ENCODE results near the gene TLE5. TPM values are rescaled to one million over a fixed set of nuclear protein-coding genes. Genes with fewer than 3 reads are reported as not detected.

The TLE5 gene
- polyA plus RNA-seq, 1 donor from 2014 or later: 153 TPM

DNA sequence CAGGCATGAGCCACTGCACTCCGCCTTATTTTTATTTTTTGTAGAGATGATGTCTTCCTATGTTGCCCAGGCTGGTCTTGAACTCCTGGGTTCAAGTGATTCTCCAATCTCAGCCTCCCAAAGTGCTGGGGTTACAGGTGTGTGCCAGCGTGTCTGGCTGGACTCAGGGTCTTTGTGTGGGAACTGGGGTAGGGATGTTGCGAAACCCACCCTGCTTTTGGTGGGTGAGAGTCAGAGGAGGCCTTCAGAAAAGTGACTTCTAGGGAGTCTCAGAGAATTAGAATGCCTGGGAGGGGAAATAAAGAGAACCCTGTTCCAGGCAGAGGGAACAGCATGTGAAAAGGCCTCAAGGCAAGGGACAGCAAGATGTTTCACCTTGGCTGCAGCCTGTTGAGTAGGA, 13.2 kb downstream of the TLE5 start:
- no peaks in the 10 kb centered on the region for H3F3A ChIP-seq (ENCODE audit: insufficient read depth, low read length, poor library complexity, severe bottlenecking)
- peaks cover 24% of the 10 kb centered on the region for H3K27me3 ChIP-seq (ENCODE audit: insufficient read depth, low read depth, low read length)
- H3K4me3 ChIP-seq (ENCODE audit: low read length): no peak overlapping the region
- no peak overlapping the region for H3K27ac ChIP-seq (ENCODE audit: low read length)
- no peak overlapping the region for H2AFZ ChIP-seq (ENCODE audit: low read depth, low read length)
- H3K4me2 ChIP-seq (ENCODE audit: low read length): no peak overlapping the region
- no peaks in the 10 kb centered on the region for H4K20me1 ChIP-seq (ENCODE audit: insufficient read depth)
- no peaks in the 10 kb centered on the region for H3K9me3 ChIP-seq (ENCODE audit: low read length)
- no peaks in the 10 kb centered on the region for H3K79me2 ChIP-seq (replicated peaks; ENCODE audit: insufficient read depth, low read length)
- H3K9ac ChIP-seq (ENCODE audit: low read length): no peak overlapping the region
- TF ChIP-seq, protein P1, sequence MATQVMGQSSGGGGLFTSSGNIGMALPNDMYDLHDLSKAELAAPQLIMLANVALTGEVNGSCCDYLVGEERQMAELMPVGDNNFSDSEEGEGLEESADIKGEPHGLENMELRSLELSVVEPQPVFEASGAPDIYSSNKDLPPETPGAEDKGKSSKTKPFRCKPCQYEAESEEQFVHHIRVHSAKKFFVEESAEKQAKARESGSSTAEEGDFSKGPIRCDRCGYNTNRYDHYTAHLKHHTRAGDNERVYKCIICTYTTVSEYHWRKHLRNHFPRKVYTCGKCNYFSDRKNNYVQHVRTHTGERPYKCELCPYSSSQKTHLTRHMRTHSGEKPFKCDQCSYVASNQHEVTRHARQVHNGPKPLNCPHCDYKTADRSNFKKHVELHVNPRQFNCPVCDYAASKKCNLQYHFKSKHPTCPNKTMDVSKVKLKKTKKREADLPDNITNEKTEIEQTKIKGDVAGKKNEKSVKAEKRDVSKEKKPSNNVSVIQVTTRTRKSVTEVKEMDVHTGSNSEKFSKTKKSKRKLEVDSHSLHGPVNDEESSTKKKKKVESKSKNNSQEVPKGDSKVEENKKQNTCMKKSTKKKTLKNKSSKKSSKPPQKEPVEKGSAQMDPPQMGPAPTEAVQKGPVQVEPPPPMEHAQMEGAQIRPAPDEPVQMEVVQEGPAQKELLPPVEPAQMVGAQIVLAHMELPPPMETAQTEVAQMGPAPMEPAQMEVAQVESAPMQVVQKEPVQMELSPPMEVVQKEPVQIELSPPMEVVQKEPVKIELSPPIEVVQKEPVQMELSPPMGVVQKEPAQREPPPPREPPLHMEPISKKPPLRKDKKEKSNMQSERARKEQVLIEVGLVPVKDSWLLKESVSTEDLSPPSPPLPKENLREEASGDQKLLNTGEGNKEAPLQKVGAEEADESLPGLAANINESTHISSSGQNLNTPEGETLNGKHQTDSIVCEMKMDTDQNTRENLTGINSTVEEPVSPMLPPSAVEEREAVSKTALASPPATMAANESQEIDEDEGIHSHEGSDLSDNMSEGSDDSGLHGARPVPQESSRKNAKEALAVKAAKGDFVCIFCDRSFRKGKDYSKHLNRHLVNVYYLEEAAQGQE (IDR thresholded peaks at IDR 0.05; ENCODE audit: borderline replicate concordance): no peak
- TF ChIP-seq MXI1 (conservative IDR thresholded peaks at IDR 0.05; ENCODE audit: poor library complexity, severe bottlenecking) (no peak), SMC3 (conservative IDR thresholded peaks at IDR 0.05; ENCODE audit: poor library complexity) (no peak), EP300 (conservative IDR thresholded peaks at IDR 0.05; ENCODE audit: poor library complexity, severe bottlenecking) (no peak), POLR2AphosphoS5 (IDR thresholded peaks at IDR 0.05) (no peak), RAD21 (conservative IDR thresholded peaks at IDR 0.05) (no peak)
- TF ChIP-seq, protein P2, sequence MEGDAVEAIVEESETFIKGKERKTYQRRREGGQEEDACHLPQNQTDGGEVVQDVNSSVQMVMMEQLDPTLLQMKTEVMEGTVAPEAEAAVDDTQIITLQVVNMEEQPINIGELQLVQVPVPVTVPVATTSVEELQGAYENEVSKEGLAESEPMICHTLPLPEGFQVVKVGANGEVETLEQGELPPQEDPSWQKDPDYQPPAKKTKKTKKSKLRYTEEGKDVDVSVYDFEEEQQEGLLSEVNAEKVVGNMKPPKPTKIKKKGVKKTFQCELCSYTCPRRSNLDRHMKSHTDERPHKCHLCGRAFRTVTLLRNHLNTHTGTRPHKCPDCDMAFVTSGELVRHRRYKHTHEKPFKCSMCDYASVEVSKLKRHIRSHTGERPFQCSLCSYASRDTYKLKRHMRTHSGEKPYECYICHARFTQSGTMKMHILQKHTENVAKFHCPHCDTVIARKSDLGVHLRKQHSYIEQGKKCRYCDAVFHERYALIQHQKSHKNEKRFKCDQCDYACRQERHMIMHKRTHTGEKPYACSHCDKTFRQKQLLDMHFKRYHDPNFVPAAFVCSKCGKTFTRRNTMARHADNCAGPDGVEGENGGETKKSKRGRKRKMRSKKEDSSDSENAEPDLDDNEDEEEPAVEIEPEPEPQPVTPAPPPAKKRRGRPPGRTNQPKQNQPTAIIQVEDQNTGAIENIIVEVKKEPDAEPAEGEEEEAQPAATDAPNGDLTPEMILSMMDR (IDR thresholded peaks at IDR 0.05; ENCODE audit: poor library complexity, severe bottlenecking): no peak
- H3K9me2 ChIP-seq (ENCODE audit: insufficient read depth, low read length): no peaks in the 10 kb centered on the region
- H3K36me3 ChIP-seq (ENCODE audit: insufficient read depth, low read length): no peaks in the 10 kb centered on the region

DNA sequence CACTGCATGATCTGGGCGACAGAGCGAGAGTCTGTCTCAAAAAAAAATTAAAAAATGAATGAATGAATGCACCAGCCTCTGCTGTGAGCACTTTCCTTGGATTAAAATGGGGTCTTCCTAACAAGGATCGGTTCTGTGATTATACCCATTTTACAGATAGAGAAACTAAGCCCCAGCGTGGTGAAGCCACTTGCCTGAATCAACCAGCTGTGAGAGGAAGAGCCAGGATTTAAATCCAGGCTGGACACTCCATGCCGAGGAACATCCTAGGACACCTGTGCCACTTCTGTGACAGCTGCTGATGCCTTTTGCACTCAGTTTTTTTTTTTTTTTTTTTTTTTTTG, 14.1 kb downstream of the TLE5 start:
- H3K36me3 ChIP-seq (ENCODE audit: insufficient read depth, low read length): no peaks in the 10 kb centered on the region

More for the DNA sequence above, 14.1 kb downstream of the TLE5 start:
- Histone ChIP-seq H4K20me1 (ENCODE audit: insufficient read depth) (no peaks in the 10 kb centered on the region), H3K9ac (ENCODE audit: low read length) (no peak overlapping the region), H3K4me3 (ENCODE audit: low read length) (no peak overlapping the region), H3K27ac (ENCODE audit: low read length) (no peak overlapping the region), H3K79me2 (replicated peaks; ENCODE audit: insufficient read depth, low read length) (no peaks in the 10 kb centered on the region), H2AFZ (ENCODE audit: low read depth, low read length) (no peak overlapping the region), H3K9me3 (ENCODE audit: low read length) (no peaks in the 10 kb centered on the region), H3K9me2 (ENCODE audit: insufficient read depth, low read length) (no peaks in the 10 kb centered on the region), H3K27me3 (ENCODE audit: insufficient read depth, low read depth, low read length) (peaks cover 28% of the 10 kb centered on the region), H3K4me2 (ENCODE audit: low read length) (no peak overlapping the region), H3F3A (ENCODE audit: insufficient read depth, low read length, poor library complexity, severe bottlenecking) (no peaks in the 10 kb centered on the region)
- TF ChIP-seq RAD21 (conservative IDR thresholded peaks at IDR 0.05) (no peak), EZH2 (IDR thresholded peaks at IDR 0.05; ENCODE audit: borderline replicate concordance, insufficient read depth, low read length, poor library complexity, severe bottlenecking) (no peak), MXI1 (conservative IDR thresholded peaks at IDR 0.05; ENCODE audit: poor library complexity, severe bottlenecking) (no peak), POLR2AphosphoS5 (IDR thresholded peaks at IDR 0.05) (no peak), SMC3 (conservative IDR thresholded peaks at IDR 0.05; ENCODE audit: poor library complexity) (no peak), TAF1 (IDR thresholded peaks at IDR 0.05; ENCODE audit: low read depth) (no peak), EP300 (conservative IDR thresholded peaks at IDR 0.05; ENCODE audit: poor library complexity, severe bottlenecking) (no peak)
- TF ChIP-seq, protein P2 (IDR thresholded peaks at IDR 0.05; ENCODE audit: poor library complexity, severe bottlenecking): no peak
- TF ChIP-seq, protein P1 (IDR thresholded peaks at IDR 0.05; ENCODE audit: borderline replicate concordance): no peak
